HepG2 (cell line): ENCODE measurements around the gene MYOF. TPM values are rescaled to one million over a fixed set of nuclear protein-coding genes. Genes with fewer than 3 reads are reported as not detected.

Experiments
- ATAC-seq: fragments of 200-7000 bp; cut with Tn5 transposase; 3 replicates; pipeline ENCODE4 v1.9.1; 2020; ENCODE audit warnings: mild to moderate bottlenecking, moderate library complexity
- BruUV-seq: library from RNA; stranded (reverse); fragments of 400-500 nt; replicated peaks from 2 replicates; lab custom pipeline; 2021; lab: Mats Ljungman, UMichigan
- CTCF ChIA-PET: fragments of 300-600 bp; formaldehyde crosslinking; extraction: SDS; loops from one replicate; lab custom pipeline; 2021; ENCODE audit warnings: low total read pairs, inconsistent platforms, low intra/inter-chr PET ratio; lab: Yijun Ruan, JAX
- POLR2A ChIA-PET: fragments of 350-600 bp; sonication (Branson Sonifier 250); formaldehyde crosslinking; loops from one replicate; lab custom pipeline; 2020; ENCODE audit warnings: antibody characterized with exemption, inconsistent platforms; lab: Yijun Ruan, JAX
- DNase-seq: peaks from one replicate; pipeline ENCODE4 v3.0.0-alpha.2; 2015; ENCODE audit warnings: low spot score
- FAIRE-seq: peaks from 3 replicates; lab custom pipeline; 2011; peaks lifted over from hg19 to GRCh38; lab: Jason Lieb, UNC
- H2AFZ ChIP-seq: one replicate; pipeline ENCODE4 v1.6.1; 2011; ENCODE audit warnings: low read length, inconsistent platforms
- H3K27ac ChIP-seq: fragments of 300-600 bp; 3 replicates; pipeline ENCODE4 v1.8.0; 2011; ENCODE audit warnings: mixed run types, mild to moderate bottlenecking, mixed read lengths, low read length, inconsistent platforms; ENCODE audit not compliant: insufficient read depth; ENCODE audit errors: extremely low read length
- H3K27me3 ChIP-seq, 2 experiments: fragments of 200-600 bp in 1 of 2; 2 replicates in 1 of 2; 3 replicates in 1 of 2; pipeline versions ENCODE4 v1.6.0 to v1.8.0; 2011; ENCODE audit warnings: low read length in 2 of 2, mild to moderate bottlenecking in 2 of 2, moderate library complexity in 2 of 2, inconsistent platforms in 1 of 2; ENCODE audit not compliant: insufficient read depth in 2 of 2, control insufficient read depth in 1 of 2
- H3K36me3 ChIP-seq, 2 experiments: fragments of 200-600 bp in 1 of 2; replicated peaks in 1 of 2; 2 replicates in 1 of 2; 3 replicates in 1 of 2; pipeline versions ENCODE4 v1.5.1 to v1.8.0; 2011; ENCODE audit warnings: low read length in 2 of 2, inconsistent platforms in 1 of 2; ENCODE audit not compliant: insufficient read depth in 2 of 2, control insufficient read depth in 1 of 2
- H3K4me1 ChIP-seq: 2 replicates; pipeline ENCODE4 v1.5.1; 2012; ENCODE audit warnings: low read length, inconsistent platforms; ENCODE audit not compliant: insufficient read depth
- H3K4me2 ChIP-seq: 2 replicates; pipeline ENCODE4 v1.6.0; 2011; ENCODE audit warnings: low read depth, low read length, inconsistent platforms
- H3K4me3 ChIP-seq, 3 experiments: fragments of 200-600 bp in 1 of 3; sonication (generic), shearing (Covaris generic) in 1 of 3; replicated peaks in 1 of 3; 2 replicates each; pipeline ENCODE4 v1.5.1; 2011 to 2016; ENCODE audit warnings: low read length in 3 of 3, inconsistent platforms in 2 of 3, low read depth in 2 of 3, mild to moderate bottlenecking in 2 of 3, control low read depth in 1 of 3, mixed read lengths in 1 of 3; ENCODE audit not compliant: insufficient read depth in 1 of 3
- H3K79me2 ChIP-seq: one replicate; pipeline ENCODE4 v1.6.1; 2011; ENCODE audit warnings: low read length, inconsistent platforms; ENCODE audit not compliant: insufficient read depth
- H3K9ac ChIP-seq: 2 replicates; pipeline ENCODE4 v1.6.0; 2011; ENCODE audit warnings: mild to moderate bottlenecking, low read depth, low read length, inconsistent platforms; ENCODE audit not compliant: insufficient read depth
- H3K9me3 ChIP-seq: 2 replicates; pipeline ENCODE4 v1.5.1; 2012; ENCODE audit warnings: mild to moderate bottlenecking, low read length
- H4K20me1 ChIP-seq: 2 replicates; pipeline ENCODE4 v1.6.0; 2011; ENCODE audit warnings: inconsistent platforms, mild to moderate bottlenecking, low read length, moderate library complexity; ENCODE audit not compliant: insufficient read depth
- AGO1 ChIP-seq: fragments of 200-400 bp; formaldehyde crosslinking; IDR thresholded peaks from 2 replicates; pipeline ENCODE4 v1.6.1; 2017; ENCODE audit warnings: mild to moderate bottlenecking, low read depth, low read length, moderate library complexity; ENCODE audit not compliant: poor library complexity, severe bottlenecking
- ATRX ChIP-seq: sonication (generic); formaldehyde crosslinking; IDR thresholded peaks from 2 replicates; pipeline ENCODE4 v1.4.0; 2020; ENCODE audit warnings: missing genetic modification reagents, borderline replicate concordance
- CBX2 ChIP-seq, 2 experiments: fragments of 200-600 bp in 1 of 2; sonication (generic); formaldehyde crosslinking in 1 of 2; IDR thresholded peaks; 2 replicates each; pipeline versions ENCODE4 v1.7.0 to v1.8.1; 2018 to 2022; ENCODE audit warnings: low read depth in 2 of 2, low read length in 1 of 2, mild to moderate bottlenecking in 1 of 2, missing genetic modification reagents in 1 of 2
- HMG20A ChIP-seq: IDR thresholded peaks from 2 replicates; pipeline ENCODE4 v1.6.1; 2016; ENCODE audit warnings: borderline replicate concordance
- HMGA1 ChIP-seq: sonication (generic); formaldehyde crosslinking; conservative IDR thresholded peaks from 2 replicates; pipeline ENCODE4 v1.4.0; 2020; ENCODE audit warnings: missing genetic modification reagents
- NCOR1 ChIP-seq: fragments of 200-600 bp; sonication (generic); IDR thresholded peaks from 2 replicates; pipeline ENCODE4 v1.7.0; 2017; ENCODE audit warnings: antibody characterized with exemption, low read length, borderline replicate concordance
- RFXANK ChIP-seq: IDR thresholded peaks from 2 replicates; pipeline ENCODE4 v1.6.1; 2016
- ZNF207 ChIP-seq: fragments of 450-650 bp; IDR thresholded peaks from 2 replicates; pipeline ENCODE4 v1.6.1; 2016; ENCODE audit warnings: antibody characterized with exemption, borderline replicate concordance
- ZNF484 ChIP-seq: sonication (generic); formaldehyde crosslinking; IDR thresholded peaks from 2 replicates; pipeline ENCODE4 v1.5.1; 2020; ENCODE audit warnings: mild to moderate bottlenecking, low read depth, missing genetic modification reagents, borderline replicate concordance
- ZNF7 ChIP-seq: IDR thresholded peaks from 2 replicates; pipeline ENCODE4 v1.6.1; 2016; ENCODE audit warnings: missing biosample characterization, missing genetic modification reagents
- ZSCAN9 ChIP-seq: IDR thresholded peaks from 2 replicates; pipeline ENCODE4 v1.6.1; 2016; ENCODE audit warnings: borderline replicate concordance
- WGBS: methylation state at CpG from one replicate; pipeline ENCODE4 v1.1.6; 2017; ENCODE audit warnings: low lambda C conversion rate; 5-methylcytosine and 5-hydroxymethylcytosine counted together
- in situ Hi-C: cut with HindIII; loops from 2 replicates; pipeline ENCODE4 v1.10.0; 2017; ENCODE audit warnings: low pct_unique_long_range_greater_than_20kb; ENCODE audit not compliant: extremely low pct_ligation_motif_present
- intact Hi-C: fragments of 100-400 bp; cut with micrococcal nuclease; formaldehyde crosslinking; loops from one replicate; pipeline ENCODE4 v1.10.0; 2022; ENCODE audit not compliant: unreplicated experiment
- polyA plus RNA-seq, 8 experiments: library from polyadenylated mRNA; depleted of rRNA in 3 of 8; stranded (reverse) in 7 of 8; unstranded in 1 of 8; fragments of >200 nt; fragmentation: Illumina TruSeq in 4 of 8; extraction: Trizol in 4 of 8; gene quantifications; 2 replicates each; pipeline versions ENCODE4 v1.2.1 to v1.2.3, GENCODE V29; 2011 to 2016; ENCODE audit warnings: low read depth in 4 of 8, missing spikeins in 1 of 8, mixed read lengths in 1 of 8; ENCODE audit not compliant: insufficient read depth in 1 of 8
- total RNA-seq, 5 experiments: library from RNA; depleted of rRNA; stranded (reverse); fragments of >200 nt; fragmentation: Illumina TruSeq; extraction: Trizol; gene quantifications; 2 replicates each; pipeline ENCODE4 v1.2.3, GENCODE V29; 2016; ENCODE audit warnings: low read depth in 1 of 5
- TF ChIP-seq, protein P1 (sequence below): sonication (generic); formaldehyde crosslinking; IDR thresholded peaks from 2 replicates; pipeline ENCODE4 v1.4.0; 2020; ENCODE audit warnings: mild to moderate bottlenecking, low read depth, missing genetic modification reagents

The MYOF gene
- total and polyA plus RNA-seq, 2 of the 13 experiments (the other 11 are each of a cell fraction or from before 2014, with no cell fraction given), result 0.18 to 0.42 TPM

DNA sequence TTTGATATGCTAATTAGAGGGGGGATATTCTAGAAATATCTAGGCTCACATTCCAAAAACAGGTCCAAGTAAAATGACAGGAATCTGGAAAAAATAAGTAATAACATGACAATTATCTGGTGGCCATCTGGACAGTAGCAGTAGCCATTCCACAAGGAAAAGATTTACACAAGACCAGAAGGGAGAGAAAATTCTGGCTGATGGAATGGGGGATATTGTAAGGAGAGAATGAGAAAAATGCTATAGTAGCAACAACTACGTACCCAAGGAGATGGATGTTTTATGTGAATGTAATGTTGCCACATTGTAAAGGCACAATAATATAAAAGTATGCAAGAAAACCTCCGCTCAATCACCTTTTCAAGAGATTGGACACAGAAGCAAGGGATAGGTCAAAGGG lies 5.4 kb downstream of the MYOF start:
- Histone ChIP-seq H4K20me1 (no peaks in the 10 kb centered on the region), H3K9ac (no peak overlapping the region), H3K27me3 (peaks cover 0 to 10% of the 10 kb centered on the region in 2 experiments; a peak in 1 of 5 replicates), H3K4me1 (peaks cover 2% of the 10 kb centered on the region; the same call in 1 of the 2 replicates), H3K9me3 (no peaks in the 10 kb centered on the region), H3K4me3 (no peak overlapping the region), H3K79me2 (no peaks in the 10 kb centered on the region), H3K4me2 (no peak overlapping the region), H3K36me3 (no peaks in the 10 kb centered on the region), H2AFZ (no peak overlapping the region), H3K27ac (no peak overlapping the region)
- no TSS peak for BruUV-seq
- FAIRE-seq (no peak), DNase-seq (no peak), ATAC-seq (no peak)
- TF ChIP-seq, protein P1, sequence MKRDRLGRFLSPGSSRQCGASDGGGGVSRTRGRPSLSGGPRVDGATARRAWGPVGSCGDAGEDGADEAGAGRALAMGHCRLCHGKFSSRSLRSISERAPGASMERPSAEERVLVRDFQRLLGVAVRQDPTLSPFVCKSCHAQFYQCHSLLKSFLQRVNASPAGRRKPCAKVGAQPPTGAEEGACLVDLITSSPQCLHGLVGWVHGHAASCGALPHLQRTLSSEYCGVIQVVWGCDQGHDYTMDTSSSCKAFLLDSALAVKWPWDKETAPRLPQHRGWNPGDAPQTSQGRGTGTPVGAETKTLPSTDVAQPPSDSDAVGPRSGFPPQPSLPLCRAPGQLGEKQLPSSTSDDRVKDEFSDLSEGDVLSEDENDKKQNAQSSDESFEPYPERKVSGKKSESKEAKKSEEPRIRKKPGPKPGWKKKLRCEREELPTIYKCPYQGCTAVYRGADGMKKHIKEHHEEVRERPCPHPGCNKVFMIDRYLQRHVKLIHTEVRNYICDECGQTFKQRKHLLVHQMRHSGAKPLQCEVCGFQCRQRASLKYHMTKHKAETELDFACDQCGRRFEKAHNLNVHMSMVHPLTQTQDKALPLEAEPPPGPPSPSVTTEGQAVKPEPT (CRISPR knock-in tag), result no peak
- no peak for TF ChIP-seq RFXANK (CRISPR knock-in tag)
- no peak for TF ChIP-seq HMGA1 (CRISPR knock-in tag)
- no peak for TF ChIP-seq ATRX (CRISPR knock-in tag)
- TF ChIP-seq ZNF207, result no peak
- no peak for TF ChIP-seq HMG20A (CRISPR knock-in tag)
- no peak for TF ChIP-seq ZNF484
- TF ChIP-seq ZSCAN9 (CRISPR knock-in tag), result no peak
- TF ChIP-seq AGO1, result no peak
- no peak for TF ChIP-seq ZNF7 (CRISPR knock-in tag)
- no peak for TF ChIP-seq CBX2 (IDR thresholded peaks at IDR 0.05; ENCODE audit: low read depth, low read length)
- no peak for TF ChIP-seq CBX2 (CRISPR knock-in tag; IDR thresholded peaks at IDR 0.05; ENCODE audit: low read depth)
- TF ChIP-seq NCOR1, result no peak
- in situ Hi-C loops, result no loop called here
- POLR2A ChIA-PET, result no interaction called here
- intact Hi-C loops, result no loop called here
- CTCF ChIA-PET, result no interaction called here
- 85% methylated on average over 2 of the region's 2 CpGs for WGBS
